NCI-H1436 treated with DMSO at 0.1 percent for 48 hours (cell line): Measurements from ENCODE around the gene CYP8B1.

Experiments
- DNase-seq: peaks from one replicate; lab custom pipeline; 2025; lab: John Stamatoyannopoulos, UW

The CYP8B1 gene

GRCh38 chr3:42853056-42853455, 22.6 kb downstream of the CYP8B1 start:
- DNase-seq: no peak

- DNase-seq: no peak
Observed at GRCh38 chr3:42852441-42852840, 23.2 kb downstream of the CYP8B1 start.

GRCh38 chr3:42851228-42851834, 24.3 kb downstream of the CYP8B1 start:
- DNase-seq: no peak

- no peak for DNase-seq
Observed at GRCh38 chr3:42850263-42850662, 25.4 kb downstream of the CYP8B1 start.

- no peak for DNase-seq
Observed at GRCh38 chr3:42849017-42849416, 26.7 kb downstream of the CYP8B1 start.

- DNase-seq: no peak
Observed at GRCh38 chr3:42847731-42848130, 27.9 kb downstream of the CYP8B1 start.

GRCh38 chr3:42846685-42847522, 28.8 kb downstream of the CYP8B1 start:
- no peak for DNase-seq

GRCh38 chr3:42844815-42845214, 30.9 kb downstream of the CYP8B1 start:
- DNase-seq: no peak

- DNase-seq: no peak
Observed at GRCh38 chr3:42844412-42844713, 31.3 kb downstream of the CYP8B1 start.

- no peak for DNase-seq
Observed at GRCh38 chr3:42843713-42844411, 31.8 kb downstream of the CYP8B1 start.

GRCh38 chr3:42841332-42841731, 34.3 kb downstream of the CYP8B1 start:
- no peak for DNase-seq

GRCh38 chr3:42839616-42840015, 36.1 kb downstream of the CYP8B1 start:
- DNase-seq: no peak

GRCh38 chr3:42838571-42838970, 37.1 kb downstream of the CYP8B1 start:
- DNase-seq: no peak

GRCh38 chr3:42836150-42837123, 39.2 kb downstream of the CYP8B1 start:
- DNase-seq: no peak

- no peak for DNase-seq
Observed at GRCh38 chr3:42831321-42831713, 44.4 kb downstream of the CYP8B1 start.

GRCh38 chr3:42830437-42831320, 45.0 kb downstream of the CYP8B1 start:
- no peak for DNase-seq

GRCh38 chr3:42829628-42830436, 45.8 kb downstream of the CYP8B1 start:
- no peak for DNase-seq

GRCh38 chr3:42829083-42829627, 46.5 kb downstream of the CYP8B1 start:
- DNase-seq: no peak

GRCh38 chr3:42827654-42828053, 48.0 kb downstream of the CYP8B1 start:
- no peak for DNase-seq

- DNase-seq: no peak
Observed at GRCh38 chr3:42827023-42827422, 48.7 kb downstream of the CYP8B1 start.
